ENCODE measurements around the gene SIPA1L3.
A peak's percentile ranks its signal among the peaks of the same experiment; 100 is the strongest.

SIPA1L3 gene

DNA sequence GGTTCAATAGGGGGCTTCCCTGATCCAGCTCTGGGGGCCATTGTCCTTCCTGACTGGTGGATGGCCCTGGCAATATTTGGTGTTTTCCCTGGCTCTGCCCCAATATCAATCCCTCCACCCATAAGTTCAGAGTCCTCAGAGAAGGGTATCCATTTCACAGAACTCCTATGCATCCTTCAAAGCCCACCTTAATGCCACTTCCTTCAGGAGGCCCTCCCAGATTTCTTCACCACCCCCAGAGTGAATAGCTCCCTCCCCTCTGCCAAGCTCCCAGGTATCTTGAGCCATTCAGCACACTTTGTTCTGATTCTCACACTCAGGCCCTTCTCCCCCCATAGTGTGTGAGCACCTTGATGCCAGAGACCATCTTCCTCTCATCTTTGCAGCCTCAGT, 343.4 kb downstream of the SIPA1L3 start:
- DNase-seq (ENCODE audit: low read depth) = no peak
- TF ChIP-seq, protein P1, sequence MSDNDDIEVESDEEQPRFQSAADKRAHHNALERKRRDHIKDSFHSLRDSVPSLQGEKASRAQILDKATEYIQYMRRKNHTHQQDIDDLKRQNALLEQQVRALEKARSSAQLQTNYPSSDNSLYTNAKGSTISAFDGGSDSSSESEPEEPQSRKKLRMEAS (IDR thresholded peaks at IDR 0.05; ENCODE audit: low read depth, low read length) = no peak
- TF ChIP-seq MYC (IDR thresholded peaks at IDR 0.05; ENCODE audit: low read depth, low read length) = no peak
- TF ChIP-seq, protein P2, sequence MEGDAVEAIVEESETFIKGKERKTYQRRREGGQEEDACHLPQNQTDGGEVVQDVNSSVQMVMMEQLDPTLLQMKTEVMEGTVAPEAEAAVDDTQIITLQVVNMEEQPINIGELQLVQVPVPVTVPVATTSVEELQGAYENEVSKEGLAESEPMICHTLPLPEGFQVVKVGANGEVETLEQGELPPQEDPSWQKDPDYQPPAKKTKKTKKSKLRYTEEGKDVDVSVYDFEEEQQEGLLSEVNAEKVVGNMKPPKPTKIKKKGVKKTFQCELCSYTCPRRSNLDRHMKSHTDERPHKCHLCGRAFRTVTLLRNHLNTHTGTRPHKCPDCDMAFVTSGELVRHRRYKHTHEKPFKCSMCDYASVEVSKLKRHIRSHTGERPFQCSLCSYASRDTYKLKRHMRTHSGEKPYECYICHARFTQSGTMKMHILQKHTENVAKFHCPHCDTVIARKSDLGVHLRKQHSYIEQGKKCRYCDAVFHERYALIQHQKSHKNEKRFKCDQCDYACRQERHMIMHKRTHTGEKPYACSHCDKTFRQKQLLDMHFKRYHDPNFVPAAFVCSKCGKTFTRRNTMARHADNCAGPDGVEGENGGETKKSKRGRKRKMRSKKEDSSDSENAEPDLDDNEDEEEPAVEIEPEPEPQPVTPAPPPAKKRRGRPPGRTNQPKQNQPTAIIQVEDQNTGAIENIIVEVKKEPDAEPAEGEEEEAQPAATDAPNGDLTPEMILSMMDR (IDR thresholded peaks at IDR 0.05; ENCODE audit: low read depth, low read length) = no peak
- no peak for TF ChIP-seq POLR2A (IDR thresholded peaks at IDR 0.05; ENCODE audit: extremely low read depth, insufficient read length)
- H3K4me3 ChIP-seq (ENCODE audit: low read depth, low read length) = no peak overlapping the region

DNA sequence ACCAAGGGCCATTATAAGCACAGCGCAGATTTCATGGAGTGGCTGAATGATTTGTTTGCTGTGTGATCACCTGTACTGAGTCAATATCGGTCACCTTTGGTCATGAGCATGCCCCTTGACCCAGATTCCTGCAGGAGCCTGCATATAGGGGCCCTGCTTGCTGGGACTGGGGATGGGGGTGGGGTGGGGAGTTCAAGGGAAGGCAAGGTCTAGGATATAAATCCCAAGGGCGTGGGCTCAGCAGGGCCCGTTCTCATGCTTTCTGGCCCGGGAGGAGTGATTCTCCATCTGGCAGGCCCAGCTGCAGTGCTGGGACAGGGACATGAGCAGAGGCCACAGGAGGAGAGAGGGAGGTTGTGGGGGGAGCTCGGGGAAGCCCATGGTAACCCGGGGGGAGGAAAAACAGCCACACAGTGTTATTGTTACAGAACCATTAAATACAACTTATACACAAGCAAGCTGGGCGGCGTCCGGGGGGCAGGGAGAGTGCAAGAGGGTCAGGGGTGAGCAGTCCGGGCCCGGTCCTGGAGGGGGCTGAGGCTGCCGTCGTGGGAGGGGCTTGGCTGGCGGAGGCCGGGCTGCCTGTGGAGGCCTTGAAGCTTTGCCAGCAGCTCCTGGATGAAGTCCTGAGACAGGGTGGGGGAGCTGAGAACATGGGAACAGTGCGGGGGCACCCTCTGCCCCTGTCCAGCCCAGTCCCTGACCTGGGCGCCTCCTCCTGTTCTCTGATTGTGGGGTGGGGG, 344.0 kb downstream of the SIPA1L3 start:
- TF ChIP-seq, protein P2 (IDR thresholded peaks at IDR 0.05; ENCODE audit: low read depth, low read length) = no peak
- TF ChIP-seq, protein P1 (IDR thresholded peaks at IDR 0.05; ENCODE audit: low read depth, low read length) = no peak
- no peak for TF ChIP-seq POLR2A (IDR thresholded peaks at IDR 0.05; ENCODE audit: extremely low read depth, insufficient read length)
- no peak for TF ChIP-seq MYC (IDR thresholded peaks at IDR 0.05; ENCODE audit: low read depth, low read length)
- no peak for DNase-seq (ENCODE audit: low read depth)
- no peak overlapping the region for H3K4me3 ChIP-seq (ENCODE audit: low read depth, low read length)

DNA sequence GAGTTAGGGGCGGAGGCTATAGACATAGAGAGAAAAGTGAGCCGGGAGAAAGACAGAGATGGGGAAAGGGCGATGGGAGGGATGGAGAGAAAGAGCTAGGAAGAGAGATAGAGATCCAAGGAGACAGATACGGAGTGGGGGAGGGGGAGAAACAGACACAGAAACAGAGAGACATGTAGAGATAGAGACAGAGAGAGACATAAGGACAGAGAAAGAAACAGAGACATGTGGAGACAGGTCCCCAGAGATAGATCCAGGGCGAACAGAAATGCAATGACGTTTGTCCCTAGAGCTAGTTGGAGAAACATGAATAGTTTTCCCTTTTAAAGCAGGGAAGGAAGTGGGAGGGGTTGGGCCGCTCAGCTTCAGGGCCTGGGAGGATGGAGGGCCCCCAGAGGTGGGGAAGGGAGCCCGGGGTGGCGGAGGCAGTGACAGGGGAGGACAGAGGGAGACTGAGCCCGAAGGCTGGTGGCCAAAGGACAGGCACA, 344.6 kb downstream of the SIPA1L3 start:
- DNase-seq (ENCODE audit: low read depth) = no peak
- no peak overlapping the region for H3K4me3 ChIP-seq (ENCODE audit: low read depth, low read length)
- TF ChIP-seq, protein P2 (IDR thresholded peaks at IDR 0.05; ENCODE audit: low read depth, low read length) = no peak
- TF ChIP-seq POLR2A (IDR thresholded peaks at IDR 0.05; ENCODE audit: extremely low read depth, insufficient read length) (no peak), MYC (IDR thresholded peaks at IDR 0.05; ENCODE audit: low read depth, low read length) (no peak)
- TF ChIP-seq, protein P1 (IDR thresholded peaks at IDR 0.05; ENCODE audit: low read depth, low read length) = no peak

DNA sequence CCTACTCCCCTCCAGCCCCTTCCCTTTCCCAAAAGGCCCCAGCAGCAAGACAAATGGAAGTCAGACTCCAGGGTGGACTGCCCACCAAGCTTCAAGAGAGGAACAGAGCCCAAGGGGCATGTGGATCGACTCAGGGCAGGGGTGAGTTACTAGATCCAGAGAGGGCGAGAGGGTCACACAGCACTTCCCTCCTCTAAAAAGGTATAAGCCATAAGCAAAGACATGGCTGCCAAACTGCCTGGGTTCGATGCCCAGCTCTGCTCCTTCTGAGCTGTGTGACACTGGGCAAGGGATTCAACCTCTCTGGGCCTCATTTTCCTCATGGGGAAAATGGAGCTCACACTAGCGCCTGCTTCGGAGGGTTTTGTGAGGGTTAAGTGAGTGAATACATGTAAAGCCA, 345.4 kb downstream of the SIPA1L3 start:
- no peak for DNase-seq (ENCODE audit: low read depth)
- no peak overlapping the region for H3K4me3 ChIP-seq (ENCODE audit: low read depth, low read length)
- no peak for TF ChIP-seq MYC (IDR thresholded peaks at IDR 0.05; ENCODE audit: low read depth, low read length)
- TF ChIP-seq, protein P2 (IDR thresholded peaks at IDR 0.05; ENCODE audit: low read depth, low read length) = no peak
- TF ChIP-seq POLR2A (IDR thresholded peaks at IDR 0.05; ENCODE audit: extremely low read depth, insufficient read length) = no peak
- TF ChIP-seq, protein P1 (IDR thresholded peaks at IDR 0.05; ENCODE audit: low read depth, low read length) = no peak

DNA sequence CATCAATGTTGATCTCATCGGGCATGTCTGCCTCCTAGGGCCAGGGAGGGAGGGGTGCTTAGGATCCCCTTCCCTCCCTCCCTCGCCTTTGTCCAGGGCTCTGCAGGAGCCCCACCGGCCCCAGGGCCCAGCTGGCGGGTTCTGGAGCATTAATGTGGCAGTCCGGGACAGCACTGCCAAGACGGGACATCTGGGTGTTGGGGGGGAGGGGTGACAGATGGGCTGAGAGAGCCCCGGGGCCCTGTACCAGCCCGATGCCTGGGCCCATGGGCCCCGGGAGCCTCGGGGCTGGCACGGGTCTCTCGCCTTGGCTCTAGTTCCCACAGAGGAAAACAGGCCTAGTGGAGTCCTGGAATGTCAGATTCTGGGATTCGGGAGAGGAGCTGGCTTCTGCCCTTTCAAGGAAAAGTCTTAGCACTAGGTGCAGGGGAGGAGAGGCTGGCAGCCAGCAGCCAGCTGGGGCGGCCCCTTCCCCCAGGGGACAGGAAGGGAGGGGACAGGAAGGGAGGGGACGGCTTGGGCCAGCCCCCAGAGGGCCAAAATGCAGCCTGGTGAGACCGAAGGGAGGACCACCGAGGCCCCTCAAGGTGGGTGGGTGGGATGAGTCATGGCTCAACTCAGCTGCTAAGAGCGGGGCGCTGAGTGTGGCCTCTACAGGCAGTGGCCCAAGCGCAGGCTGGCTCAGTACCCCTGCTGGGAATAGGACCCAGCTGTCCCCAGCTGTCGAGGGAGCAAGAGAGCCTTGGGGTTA, 346.1 kb downstream of the SIPA1L3 start:
- no peak overlapping the region for H3K4me3 ChIP-seq (ENCODE audit: low read depth, low read length)
- DNase-seq (ENCODE audit: low read depth) = peak; percentile 54
- TF ChIP-seq, protein P1 (IDR thresholded peaks at IDR 0.05; ENCODE audit: low read depth, low read length) = no peak
- TF ChIP-seq MYC (IDR thresholded peaks at IDR 0.05; ENCODE audit: low read depth, low read length) (no peak), POLR2A (IDR thresholded peaks at IDR 0.05; ENCODE audit: extremely low read depth, insufficient read length) (no peak)
- TF ChIP-seq, protein P2 (IDR thresholded peaks at IDR 0.05; ENCODE audit: low read depth, low read length) = no peak

All from NB4 (cell line).